ENCODE data around the gene CHSY1. TPM values are rescaled to one million over a fixed set of nuclear protein-coding genes. Genes with fewer than 3 reads are reported as not detected.

Gene CHSY1
- total and polyA plus RNA-seq, 7 experiments from 2014 or later = 0.78 to 47.0 (median 8.9) TPM

GRCh38 chr15:101264011-101264410, 12.2 kb upstream of the CHSY1 start:
- no peaks in the 10 kb centered on the region for H3K27me3 ChIP-seq (ENCODE audit: control insufficient read depth in 2 of 2, insufficient read depth in 2 of 2, low read length in 2 of 2)
- ChIA-PET CTCF (interaction anchor here (0.5 kb wide), 1 partner anchor 8 kb away, joined by 3 read pairs; no protein-coding TSS in a partner anchor), POLR2A (no interaction called here)
- DNase-seq = no peak
- no peaks in the 10 kb centered on the region for H3K36me3 ChIP-seq (ENCODE audit: control insufficient read depth in 2 of 3, insufficient read depth in 3 of 3, low read length in 3 of 3)
- Mint-ChIP-seq H3K27ac (no peak overlapping the region), H3K4me1 (peaks cover 0 to 10% (median 0%) of the 10 kb centered on the region in 7 donors), H3K4me3 (no peak overlapping the region), H3K27me3 (peaks cover 0 to 15% (median 5%) of the 10 kb centered on the region in 5 donors), H3K9me3 (no peaks in the 10 kb centered on the region), H3K36me3 (peaks cover 0 to 3% (median 0%) of the 10 kb centered on the region in 5 donors)
- ATAC-seq = no peak
- H3K27ac ChIP-seq (ENCODE audit: low read depth, low read length) = no peak overlapping the region
- intact Hi-C loops (cut with micrococcal nuclease) = no loop called here
- no peak overlapping the region for H3K4me3 ChIP-seq (ENCODE audit: low read length)
- H3K4me1 ChIP-seq (ENCODE audit: control insufficient read depth in 2 of 2, insufficient read depth in 2 of 2, low read length in 2 of 2) = no peaks in the 10 kb centered on the region
- H3K9me3 ChIP-seq (ENCODE audit: control insufficient read depth in 2 of 3, low read length in 3 of 3) = no peaks in the 10 kb centered on the region

DNA sequence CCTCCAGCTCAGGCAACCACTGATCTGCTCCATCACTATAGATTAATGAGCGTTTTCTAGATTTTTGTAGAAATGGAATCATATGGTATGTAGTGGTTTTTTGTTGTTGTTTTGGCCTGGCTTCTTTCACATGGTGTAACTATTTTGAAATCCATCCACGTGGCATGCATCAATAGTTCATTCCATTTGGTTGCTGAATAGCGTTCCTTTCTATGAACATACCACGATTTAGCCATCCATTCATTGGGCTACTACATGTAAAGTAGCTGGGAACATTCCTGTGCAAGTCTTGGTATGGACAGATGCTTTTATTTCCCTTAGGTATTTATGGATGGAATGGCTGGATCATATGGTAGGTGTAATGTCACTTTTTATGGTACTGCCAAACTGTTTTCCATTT, 10.7 kb upstream of the CHSY1 start:
- H3K27me3 ChIP-seq (ENCODE audit: control insufficient read depth in 2 of 2, insufficient read depth in 2 of 2, low read length in 2 of 2) = no peaks in the 10 kb centered on the region

DNA sequence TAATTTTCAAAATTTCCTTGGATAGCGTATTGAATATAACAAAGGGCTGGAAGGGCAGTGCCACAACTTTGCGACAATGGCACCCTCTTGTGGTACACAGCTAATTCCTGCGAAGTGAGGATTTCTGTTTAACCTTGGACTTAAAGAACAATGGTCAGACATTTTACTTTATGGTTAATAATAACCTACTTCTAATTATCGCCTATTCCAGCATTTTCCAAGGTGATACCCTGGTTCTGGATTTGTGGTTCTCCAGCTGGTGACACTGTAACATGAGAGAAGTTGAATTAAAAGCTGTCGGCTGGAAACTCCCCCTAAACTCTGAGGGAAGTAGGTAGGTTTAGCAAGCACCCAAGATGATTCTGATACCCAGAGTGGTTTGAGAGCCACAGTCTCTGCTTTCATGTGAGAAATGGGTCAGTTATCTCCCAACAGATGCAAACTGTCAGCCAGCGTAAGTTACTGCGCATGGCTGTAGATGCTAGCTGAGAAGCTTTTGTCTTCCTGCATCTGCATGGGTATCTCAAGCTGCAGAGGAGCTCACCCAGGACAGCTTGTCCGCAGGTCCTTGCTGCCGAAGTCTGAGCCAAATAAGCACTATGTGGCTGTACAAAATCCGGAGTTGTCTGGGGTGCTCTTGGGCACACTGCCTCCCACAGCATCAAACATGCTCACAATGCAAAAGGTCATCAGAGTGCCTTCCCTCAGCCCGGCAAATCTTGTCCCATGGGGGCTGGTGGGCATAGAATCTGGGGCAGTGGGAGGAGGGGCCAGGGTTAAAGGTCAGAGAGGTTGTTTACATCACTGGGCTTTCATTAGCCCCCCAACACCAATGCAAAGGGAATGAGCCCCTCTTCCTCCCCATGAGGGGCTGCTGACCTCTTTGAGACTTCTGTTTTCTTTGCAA, 6.6 kb upstream of the CHSY1 start:
- H3K27me3 Mint-ChIP-seq = peaks cover 0 to 20% (median 10%) of the 10 kb centered on the region in 5 donors
- H3K27ac Mint-ChIP-seq = no peak overlapping the region
- intact Hi-C loops (cut with micrococcal nuclease) = loop anchor here (1.0 to 10.0 kb wide), 6 partner anchors 137 to 631 kb away; partner anchors contain the start of gene LRRK1 (in 1 of the 2)
- Histone ChIP-seq H3K9me3 (ENCODE audit: control insufficient read depth in 2 of 3, low read length in 3 of 3) (no peaks in the 10 kb centered on the region), H3K4me3 (ENCODE audit: low read length) (no peak overlapping the region), H3K27me3 (ENCODE audit: control insufficient read depth in 2 of 2, insufficient read depth in 2 of 2, low read length in 2 of 2) (no peaks in the 10 kb centered on the region), H3K36me3 (ENCODE audit: control insufficient read depth in 2 of 3, insufficient read depth in 3 of 3, low read length in 3 of 3) (no peaks in the 10 kb centered on the region), H3K27ac (ENCODE audit: low read depth, low read length) (no peak overlapping the region), H3K4me1 (ENCODE audit: control insufficient read depth in 2 of 2, insufficient read depth in 2 of 2, low read length in 2 of 2) (no peaks in the 10 kb centered on the region)
- no peaks in the 10 kb centered on the region for H3K36me3 Mint-ChIP-seq
- H3K9me3 Mint-ChIP-seq = no peaks in the 10 kb centered on the region
- CTCF ChIA-PET = interaction anchor here (0.7 to 5.4 kb wide), 16 partner anchors 10 to 250 kb away, joined by 3 to 60 read pairs (median 4); no protein-coding TSS in a partner anchor
- DNase-seq (peak in 7 of 9 donors; percentile 24 to 60 (median 50)), ATAC-seq (peak; percentile 88)
- H3K4me1 Mint-ChIP-seq = peaks cover 0 to 26% (median 0%) of the 10 kb centered on the region in 7 donors
- peak overlapping the region in 1 of 10 donors; percentile 56 for H3K4me3 Mint-ChIP-seq
- POLR2A ChIA-PET = no interaction called here

More for the DNA sequence above, 10.7 kb upstream of the CHSY1 start:
- intact Hi-C loops (cut with micrococcal nuclease) = no loop called here
- Mint-ChIP-seq H3K4me1 (peaks cover 0 to 10% (median 0%) of the 10 kb centered on the region in 7 donors), H3K27me3 (peaks cover 0 to 20% (median 10%) of the 10 kb centered on the region in 5 donors), H3K4me3 (no peak overlapping the region), H3K36me3 (no peaks in the 10 kb centered on the region), H3K27ac (no peak overlapping the region), H3K9me3 (no peaks in the 10 kb centered on the region)
- ChIA-PET POLR2A (no interaction called here), CTCF (interaction anchor here (1.0 kb wide), 1 partner anchor 254 kb away, joined by 4 read pairs; no protein-coding TSS in a partner anchor)
- Histone ChIP-seq H3K36me3 (ENCODE audit: control insufficient read depth in 2 of 3, insufficient read depth in 3 of 3, low read length in 3 of 3) (no peaks in the 10 kb centered on the region), H3K9me3 (ENCODE audit: control insufficient read depth in 2 of 3, low read length in 3 of 3) (no peaks in the 10 kb centered on the region), H3K4me1 (ENCODE audit: control insufficient read depth in 2 of 2, insufficient read depth in 2 of 2, low read length in 2 of 2) (no peaks in the 10 kb centered on the region), H3K27ac (ENCODE audit: low read depth, low read length) (no peak overlapping the region), H3K4me3 (ENCODE audit: low read length) (no peak overlapping the region)
- no peak for DNase-seq
- ATAC-seq = no peak

DNA sequence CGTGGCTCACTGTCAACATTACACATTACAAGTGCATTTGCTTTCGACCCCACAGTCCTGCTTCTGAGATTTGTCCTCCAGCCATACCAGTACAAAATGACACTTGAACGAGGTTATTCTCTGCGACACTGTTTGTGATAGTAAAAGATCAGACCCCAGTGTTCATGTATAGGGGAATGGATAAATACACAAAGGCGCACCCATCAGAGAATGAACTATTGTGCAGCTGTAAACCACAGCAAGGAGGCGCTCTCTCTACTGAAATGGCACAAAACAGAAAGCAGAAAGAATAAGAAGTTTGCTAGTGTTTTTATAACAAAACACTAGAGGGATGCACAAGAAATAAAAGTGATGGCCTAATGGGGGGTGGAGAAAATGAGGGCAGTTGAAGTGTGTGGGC, 4.9 kb upstream of the CHSY1 start:
- Mint-ChIP-seq H3K36me3 (no peaks in the 10 kb centered on the region), H3K4me3 (no peak overlapping the region), H3K9me3 (no peaks in the 10 kb centered on the region), H3K27me3 (peaks cover 0 to 20% (median 10%) of the 10 kb centered on the region in 5 donors), H3K27ac (no peak overlapping the region), H3K4me1 (peaks cover 4 to 35% (median 9%) of the 10 kb centered on the region in 7 donors)
- ChIA-PET POLR2A (interaction anchor here (0.7 kb wide), 1 partner anchor 136 kb away, joined by 4 read pairs; no protein-coding TSS in a partner anchor), CTCF (interaction anchor here (0.7 to 5.4 kb wide), 5 partner anchors 9 to 280 kb away, joined by 3 to 60 read pairs (median 8); no protein-coding TSS in a partner anchor)
- no peak overlapping the region for H3K4me3 ChIP-seq (ENCODE audit: low read length)
- no peak for DNase-seq
- H3K4me1 ChIP-seq (ENCODE audit: control insufficient read depth in 2 of 2, insufficient read depth in 2 of 2, low read length in 2 of 2) = peaks cover 3 to 4% of the 10 kb centered on the region in 2 donors
- no peaks in the 10 kb centered on the region for H3K27me3 ChIP-seq (ENCODE audit: control insufficient read depth in 2 of 2, insufficient read depth in 2 of 2, low read length in 2 of 2)
- H3K9me3 ChIP-seq (ENCODE audit: control insufficient read depth in 2 of 3, low read length in 3 of 3) = no peaks in the 10 kb centered on the region
- intact Hi-C loops (cut with micrococcal nuclease) = loop anchor here (2.0 to 10.0 kb wide), 3 partner anchors 14 to 629 kb away; partner anchors contain the start of gene LRRK1 (in 1 of the 2)
- no peaks in the 10 kb centered on the region for H3K36me3 ChIP-seq (ENCODE audit: control insufficient read depth in 2 of 3, insufficient read depth in 3 of 3, low read length in 3 of 3)
- no peak for ATAC-seq
- H3K27ac ChIP-seq (ENCODE audit: low read depth, low read length) = no peak overlapping the region

DNA sequence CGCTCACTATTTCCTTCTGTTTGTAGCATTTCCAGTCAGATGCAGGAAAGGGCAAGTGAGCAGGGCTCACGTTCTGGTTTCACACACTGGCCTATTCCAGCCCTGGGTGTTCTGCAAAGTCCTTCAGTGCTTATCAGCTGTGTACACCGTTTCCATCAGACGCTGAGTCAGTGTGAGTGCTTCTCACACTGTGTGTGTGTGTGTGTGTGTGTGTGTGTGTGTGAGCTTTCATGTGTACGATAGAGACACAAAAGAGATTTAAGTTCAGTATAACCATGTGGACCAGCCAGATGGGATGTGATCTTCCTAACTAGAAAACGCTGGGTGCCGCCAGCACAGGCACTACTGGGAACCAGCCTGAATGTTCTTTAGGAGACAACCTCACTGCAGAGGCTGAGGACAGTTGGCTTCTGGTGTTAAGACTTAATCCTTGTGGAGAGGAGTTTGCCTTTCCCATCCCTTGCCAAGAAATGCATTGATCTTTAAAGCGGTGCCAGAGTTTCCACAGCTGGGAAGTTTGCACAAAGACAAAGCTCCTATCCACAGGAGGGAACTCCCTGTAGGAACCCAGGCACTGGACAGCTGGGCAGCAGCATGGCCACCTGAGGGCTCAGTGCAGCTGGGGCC, 3.9 kb upstream of the CHSY1 start:
- Mint-ChIP-seq H3K9me3 (no peaks in the 10 kb centered on the region), H3K4me3 (no peak overlapping the region), H3K4me1 (peaks cover 4 to 36% (median 10%) of the 10 kb centered on the region in 7 donors), H3K36me3 (peaks cover 0 to under 1% (median 0%) of the 10 kb centered on the region in 5 donors), H3K27ac (no peak overlapping the region), H3K27me3 (peaks cover 0 to 17% (median 10%) of the 10 kb centered on the region in 5 donors)
- H3K27ac ChIP-seq (ENCODE audit: low read depth, low read length) = no peak overlapping the region
- peaks cover 3 to 4% of the 10 kb centered on the region in 2 donors for H3K4me1 ChIP-seq (ENCODE audit: control insufficient read depth in 2 of 2, insufficient read depth in 2 of 2, low read length in 2 of 2)
- no peaks in the 10 kb centered on the region for H3K27me3 ChIP-seq (ENCODE audit: control insufficient read depth in 2 of 2, insufficient read depth in 2 of 2, low read length in 2 of 2)
- H3K4me3 ChIP-seq (ENCODE audit: low read length) = no peak overlapping the region
- intact Hi-C loops (cut with micrococcal nuclease) = loop anchor here (2.0 to 10.0 kb wide), 3 partner anchors 13 to 628 kb away; partner anchors contain the start of gene LRRK1 (in 1 of the 2)
- no peaks in the 10 kb centered on the region for H3K9me3 ChIP-seq (ENCODE audit: control insufficient read depth in 2 of 3, low read length in 3 of 3)
- ChIA-PET CTCF (interaction anchor here (0.7 to 5.4 kb wide), 2 partner anchors 8 to 167 kb away, joined by 3 to 60 read pairs; no protein-coding TSS in a partner anchor), POLR2A (no interaction called here)
- DNase-seq (no peak), ATAC-seq (no peak)
- no peaks in the 10 kb centered on the region for H3K36me3 ChIP-seq (ENCODE audit: control insufficient read depth in 2 of 3, insufficient read depth in 3 of 3, low read length in 3 of 3)

DNA sequence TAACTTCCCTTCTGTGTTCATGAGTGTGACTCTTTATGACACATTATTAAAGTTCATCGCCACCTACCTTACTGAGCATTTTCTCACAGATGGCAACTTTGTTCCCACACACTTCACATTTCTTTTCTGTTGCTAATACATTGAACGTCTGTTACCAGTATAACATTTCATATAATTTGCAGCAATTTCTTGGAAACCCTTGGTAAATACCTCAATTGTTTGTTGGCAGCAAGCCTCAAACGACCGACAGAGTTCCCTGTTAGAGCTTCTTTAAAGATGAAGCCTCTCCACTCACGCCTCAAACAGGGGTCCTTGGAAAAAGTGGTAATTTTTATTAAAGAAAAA, 3.2 kb upstream of the CHSY1 start:
- H3K9me3 Mint-ChIP-seq = no peaks in the 10 kb centered on the region
- POLR2A ChIA-PET = no interaction called here
- intact Hi-C loops (cut with micrococcal nuclease) = loop anchor here (5.0 to 10.0 kb wide), 2 partner anchors 340 to 628 kb away; partner anchors contain the start of gene LRRK1 (in 1 of the 2)
- H3K4me3 Mint-ChIP-seq = no peak overlapping the region
- H3K4me1 Mint-ChIP-seq = peaks cover 7 to 42% (median 17%) of the 10 kb centered on the region in 7 donors
- Histone ChIP-seq H3K4me1 (ENCODE audit: control insufficient read depth in 2 of 2, insufficient read depth in 2 of 2, low read length in 2 of 2) (peaks cover 8 to 11% of the 10 kb centered on the region in 2 donors), H3K4me3 (ENCODE audit: low read length) (no peak overlapping the region), H3K9me3 (ENCODE audit: control insufficient read depth in 2 of 3, low read length in 3 of 3) (no peaks in the 10 kb centered on the region), H3K27me3 (ENCODE audit: control insufficient read depth in 2 of 2, insufficient read depth in 2 of 2, low read length in 2 of 2) (no peaks in the 10 kb centered on the region), H3K27ac (ENCODE audit: low read depth, low read length) (no peak overlapping the region), H3K36me3 (ENCODE audit: control insufficient read depth in 2 of 3, insufficient read depth in 3 of 3, low read length in 3 of 3) (no peaks in the 10 kb centered on the region)
- CTCF ChIA-PET = interaction anchor here (1.2 to 5.4 kb wide), 2 partner anchors 13 to 166 kb away, joined by 4 to 60 read pairs; no protein-coding TSS in a partner anchor
- ATAC-seq (no peak), DNase-seq (no peak)
- H3K27me3 Mint-ChIP-seq = peaks cover 0 to 12% (median 8%) of the 10 kb centered on the region in 5 donors
- H3K27ac Mint-ChIP-seq = no peak overlapping the region
- H3K36me3 Mint-ChIP-seq = peaks cover 0 to 7% (median 0%) of the 10 kb centered on the region in 5 donors

All from naive thymus-derived CD4-positive, alpha-beta T cell (primary cell).